Activated T-cell treated with anti-CD3 and anti-CD28 coated beads for 4 hours (primary cell): ENCODE data around the gene ZNF385B.
"Not testable (repeated sequence)": the region's sequence is repeated elsewhere in the genome, so short reads cannot be mapped to it uniquely, and the experiment has no call there.

Source experiments
- DNase-seq: peaks from one replicate; pipeline ENCODE4 v3.0.0-alpha.2; 2020

ZNF385B gene

GRCh38 chr2:179671043-179671981 is 190.1 kb downstream of the ZNF385B start:
- no peak for DNase-seq

DNA sequence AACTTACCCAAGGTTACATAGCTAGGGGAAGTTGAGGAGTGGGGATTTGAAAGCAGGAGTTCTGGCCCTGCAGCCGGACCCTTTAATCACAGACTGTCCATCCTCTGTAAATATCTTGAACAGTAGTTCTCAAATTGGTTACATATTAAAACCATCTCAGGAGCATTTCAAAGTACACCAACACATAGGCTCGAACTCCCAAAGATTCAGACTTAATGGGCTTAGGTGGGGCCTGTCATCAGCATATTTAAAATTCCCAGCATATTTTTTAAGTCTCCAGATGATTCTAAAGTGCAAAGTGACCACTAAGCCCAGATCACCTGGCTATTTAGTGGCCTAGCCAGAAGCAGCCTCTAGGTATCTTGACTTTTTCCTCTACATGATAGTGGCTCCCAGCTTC is 192.2 kb downstream of the ZNF385B start:
- no peak for DNase-seq

DNA sequence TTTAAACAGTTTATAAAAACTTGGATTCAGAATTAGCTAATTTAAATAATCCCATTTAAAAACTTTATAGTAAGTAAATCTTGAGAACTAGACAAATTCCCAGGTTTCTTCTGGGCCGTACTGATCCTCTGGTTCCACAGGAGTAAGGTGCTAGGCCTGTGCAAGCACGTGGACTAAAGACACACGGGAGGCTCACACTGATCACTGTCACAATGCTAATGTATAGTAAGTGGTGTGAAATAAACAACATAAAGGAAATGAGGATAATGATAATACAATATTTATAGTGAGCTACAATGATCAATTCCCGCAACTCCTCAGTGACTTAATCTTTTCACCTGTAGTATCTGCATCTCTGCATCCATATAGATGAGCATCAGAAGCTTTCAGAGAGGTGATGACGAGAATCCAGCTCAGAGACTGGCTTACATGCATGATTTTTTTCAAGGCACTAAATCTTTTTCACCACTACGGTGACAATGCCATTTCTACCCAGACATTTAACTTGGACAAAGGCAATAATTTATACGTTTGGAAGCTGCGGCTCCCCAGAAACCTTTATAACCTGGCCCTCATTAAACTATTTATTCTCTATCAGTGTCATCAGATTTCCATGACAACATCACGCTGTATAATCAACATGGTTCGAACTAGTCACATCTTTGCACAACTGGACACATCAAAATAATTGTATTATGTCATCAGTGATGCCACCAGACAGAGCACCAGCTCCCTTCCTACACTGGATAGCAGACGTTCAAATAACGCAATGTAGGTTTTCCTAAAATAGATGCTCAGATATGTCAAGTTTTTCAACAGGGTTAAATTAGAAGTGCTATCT is 196.2 kb downstream of the ZNF385B start:
- DNase-seq = no peak

GRCh38 chr2:179661986-179662385 is 199.4 kb downstream of the ZNF385B start:
- DNase-seq = no peak

DNA sequence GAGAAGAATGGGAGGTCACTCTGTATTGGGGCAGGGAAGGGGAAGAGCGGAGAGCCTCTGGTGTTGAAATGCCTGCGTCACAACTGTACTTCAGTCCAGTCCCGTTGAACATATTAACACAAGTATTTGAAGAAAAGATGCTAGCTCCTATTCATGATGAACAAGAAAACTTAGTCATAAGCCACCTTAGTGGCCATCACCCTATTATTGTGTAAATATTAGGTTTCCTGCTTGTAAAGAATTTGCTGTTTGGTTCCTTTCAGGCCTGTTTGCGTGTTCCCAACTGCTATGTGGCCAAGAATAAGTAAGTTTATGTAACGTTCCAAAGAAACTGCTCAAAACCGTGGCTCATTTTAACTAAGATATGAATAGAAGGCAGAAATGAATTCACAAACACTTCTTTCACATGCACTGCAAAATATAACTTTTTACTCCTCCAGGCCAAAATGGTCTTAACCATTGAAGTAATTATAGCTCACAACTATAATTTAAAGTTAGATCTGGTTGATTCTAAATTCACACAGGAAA is 204.3 kb downstream of the ZNF385B start:
- no peak for DNase-seq

- no peak for DNase-seq
These were observed 205.8 kb downstream of the ZNF385B start for GRCh38 chr2:179655627-179656026.

GRCh38 chr2:179654806-179655205 is 206.6 kb downstream of the ZNF385B start:
- no peak for DNase-seq

DNA sequence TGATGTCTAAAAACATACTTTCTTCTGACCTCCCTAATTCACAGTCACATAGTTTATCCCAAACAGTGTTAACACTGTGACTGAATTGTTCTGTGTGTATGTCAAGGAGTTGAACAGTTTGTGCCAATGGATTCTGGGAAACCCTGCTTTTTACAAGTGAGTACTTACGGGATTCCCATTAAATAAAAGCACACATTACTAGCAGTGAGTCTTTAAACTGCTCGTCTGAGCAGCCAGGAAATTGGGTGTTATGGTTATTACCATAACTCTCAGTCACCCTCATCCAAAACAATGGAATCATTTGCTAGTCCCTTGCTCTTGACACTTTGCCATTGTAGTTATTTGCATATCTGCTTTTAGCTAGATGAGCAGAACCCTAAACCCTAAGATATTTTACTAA is 209.1 kb downstream of the ZNF385B start:
- no peak for DNase-seq

GRCh38 chr2:179650420-179650819 is 211.0 kb downstream of the ZNF385B start:
- DNase-seq = no peak

GRCh38 chr2:179646862-179647587 is 214.4 kb downstream of the ZNF385B start:
- DNase-seq = no peak

DNA sequence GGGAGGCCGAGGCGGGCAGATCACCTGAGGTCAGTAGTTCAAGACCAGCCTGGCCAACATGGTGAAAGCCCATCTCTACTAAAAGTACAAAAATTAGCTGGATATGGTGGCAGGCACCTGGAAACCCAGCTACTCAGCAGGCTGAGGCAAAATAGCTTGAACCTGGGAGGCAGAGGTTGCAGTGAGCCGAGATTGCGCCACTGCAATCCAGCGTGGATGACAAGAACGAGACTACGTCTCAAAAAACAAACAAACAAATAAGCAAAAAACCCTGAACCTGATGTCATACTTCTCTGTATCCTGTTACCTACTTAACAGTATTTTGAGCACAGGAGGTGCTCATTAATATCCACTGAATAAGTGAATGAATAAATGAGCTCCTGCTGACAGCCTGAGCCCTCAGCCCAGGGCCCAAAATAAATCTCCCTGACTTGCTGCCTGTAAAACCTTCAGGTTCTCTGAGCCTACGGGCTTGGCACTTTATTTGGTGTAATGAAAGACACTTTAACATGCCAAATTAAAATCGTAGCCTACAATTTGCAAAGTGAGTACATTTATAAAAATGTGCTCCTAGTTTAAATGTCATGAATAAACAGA is 215.1 kb downstream of the ZNF385B start:
- no peak for DNase-seq

DNA sequence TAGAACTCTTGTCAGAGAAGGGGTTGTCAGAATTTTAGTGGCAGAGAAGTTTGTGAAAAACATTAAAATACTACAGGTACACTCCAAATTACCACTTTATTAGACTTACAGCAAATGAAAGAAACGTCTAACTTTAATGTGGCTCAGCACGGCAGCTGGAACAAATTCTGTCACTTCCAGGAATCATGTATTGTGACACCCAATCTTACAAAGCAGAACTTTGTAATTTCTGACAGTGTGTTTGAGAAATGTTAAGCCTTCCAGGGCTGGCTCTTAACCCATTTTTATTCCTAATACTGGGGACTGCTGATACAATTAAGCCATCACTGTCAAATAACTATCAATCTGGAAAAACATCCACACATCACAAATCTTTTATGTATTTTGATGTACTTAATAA is 216.4 kb downstream of the ZNF385B start:
- DNase-seq = no peak

DNA sequence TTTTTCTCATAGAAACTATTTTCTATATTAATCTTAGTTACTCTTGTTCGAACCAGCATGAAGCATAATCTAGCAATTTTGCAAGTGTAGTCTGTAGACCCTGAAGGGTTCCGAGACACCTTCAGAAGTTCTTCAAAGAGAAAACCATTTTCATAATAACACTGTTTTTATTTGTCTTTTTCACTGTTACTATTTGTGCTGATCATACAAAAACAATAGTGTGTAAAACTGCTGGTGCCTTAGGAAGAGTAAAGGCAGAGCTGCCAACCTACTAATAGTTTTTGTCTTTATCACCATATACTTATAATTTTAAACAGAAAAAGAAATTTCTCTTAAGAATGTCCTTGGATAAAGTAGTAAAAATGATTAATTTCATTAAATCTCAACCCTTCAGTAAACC is 218.9 kb downstream of the ZNF385B start:
- no peak for DNase-seq

DNA sequence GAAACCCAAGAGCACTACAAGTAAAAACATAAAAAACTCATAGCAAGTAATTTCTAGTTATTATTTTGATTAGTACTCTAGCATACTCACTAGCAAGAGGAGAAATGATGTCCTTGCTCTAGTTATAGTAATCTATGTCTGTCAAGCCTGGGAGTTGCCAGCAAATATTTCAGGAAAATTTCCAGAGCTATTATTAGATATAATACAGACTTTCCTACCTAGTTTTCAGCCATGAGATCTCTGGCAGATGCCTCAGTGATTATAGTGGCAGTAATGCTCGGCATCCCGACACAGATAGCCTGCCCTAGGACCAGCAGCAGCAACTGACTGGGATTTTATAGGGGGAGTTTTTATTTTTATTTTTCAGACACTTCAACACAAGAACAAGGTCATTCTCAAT is 224.4 kb downstream of the ZNF385B start:
- DNase-seq = no peak

DNA sequence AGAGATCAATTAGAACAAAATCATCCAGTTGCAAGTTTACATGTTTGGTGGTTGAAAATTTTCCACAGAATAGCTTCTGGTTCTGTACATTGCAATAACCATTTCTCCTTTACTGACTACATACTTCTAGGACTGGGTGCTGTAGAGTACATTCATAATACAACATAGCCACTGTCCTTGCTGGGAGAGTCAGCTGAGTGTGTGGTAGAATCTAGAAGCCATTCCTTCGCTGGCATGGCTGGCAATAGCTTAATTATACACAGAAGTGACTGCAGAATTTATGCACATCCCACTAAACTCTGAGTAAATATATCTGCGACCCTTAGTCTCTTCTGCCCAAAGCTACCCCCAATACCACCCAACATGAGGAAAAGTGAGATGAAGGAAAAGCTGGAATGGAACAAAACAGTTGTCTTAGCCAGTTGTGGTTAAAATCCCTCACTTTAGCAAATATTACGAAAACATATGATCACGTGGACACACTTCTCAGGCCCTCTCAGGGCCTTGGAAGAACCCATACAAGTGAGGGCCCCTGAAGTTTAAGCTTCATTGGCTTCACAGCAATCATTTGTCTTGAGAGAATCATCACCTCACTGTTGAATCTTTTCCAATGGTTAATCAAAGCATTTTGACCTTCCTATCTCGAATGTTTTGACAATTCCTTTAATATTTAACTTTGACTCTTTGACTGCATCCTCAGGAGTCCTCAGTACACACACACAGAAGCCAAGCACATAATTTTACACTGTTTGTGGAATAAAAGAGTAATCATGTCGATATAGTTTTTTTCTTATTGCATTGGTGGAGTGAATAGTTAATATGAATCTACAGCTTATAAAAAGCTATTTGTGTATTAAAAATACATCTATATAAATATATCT is 225.1 kb downstream of the ZNF385B start:
- DNase-seq = no peak

DNA sequence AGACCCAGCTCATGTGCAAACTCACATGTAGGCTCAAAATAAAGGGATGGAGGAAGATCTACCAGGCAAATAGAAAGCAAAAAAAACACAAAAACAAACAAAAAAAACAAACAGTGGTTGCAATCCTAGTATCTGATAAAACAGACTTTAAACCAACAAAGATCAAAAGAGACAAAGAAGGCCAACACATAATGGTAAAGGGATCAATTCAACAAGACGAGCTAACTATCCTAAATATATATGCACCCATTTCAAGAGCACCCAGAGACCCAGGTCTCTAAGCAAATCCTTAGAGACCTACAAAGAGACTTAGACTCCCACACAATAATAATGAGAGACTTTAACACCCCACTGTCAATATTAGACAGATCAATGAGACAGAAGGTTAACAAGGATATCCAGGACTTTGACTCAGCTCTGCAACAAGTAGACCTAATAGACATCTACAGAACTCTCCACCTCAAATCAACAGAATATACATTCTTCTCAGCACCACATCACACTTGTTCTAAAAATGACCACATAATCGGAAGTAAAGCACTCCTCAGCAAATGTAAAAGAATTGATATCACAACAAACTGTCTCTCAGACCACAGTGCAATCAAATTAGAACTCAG is 229.5 kb downstream of the ZNF385B start:
- not testable (repeated sequence) for DNase-seq

DNA sequence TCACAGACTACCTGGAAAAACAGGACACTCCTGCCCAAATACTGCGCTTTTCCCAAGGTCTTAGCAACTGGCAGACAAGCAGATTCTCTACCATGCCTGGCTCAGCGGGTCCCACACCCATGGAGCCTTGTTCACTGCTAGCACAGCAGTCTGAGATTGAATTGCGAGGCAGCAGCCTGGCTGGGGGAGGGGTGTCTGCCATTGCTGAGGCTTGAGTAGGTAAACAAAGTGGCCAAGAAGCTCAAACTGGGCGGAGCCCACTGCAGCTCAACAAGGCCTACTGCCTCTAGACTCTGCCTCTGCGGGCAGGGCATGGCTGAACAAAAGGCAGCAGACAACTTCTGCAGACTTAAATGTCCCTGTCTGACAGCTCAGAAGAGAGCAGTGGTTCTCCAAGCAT is 231.6 kb downstream of the ZNF385B start:
- DNase-seq = not testable (repeated sequence)

- DNase-seq = no peak
These were observed 235.2 kb downstream of the ZNF385B start for GRCh38 chr2:179626261-179626660.

DNA sequence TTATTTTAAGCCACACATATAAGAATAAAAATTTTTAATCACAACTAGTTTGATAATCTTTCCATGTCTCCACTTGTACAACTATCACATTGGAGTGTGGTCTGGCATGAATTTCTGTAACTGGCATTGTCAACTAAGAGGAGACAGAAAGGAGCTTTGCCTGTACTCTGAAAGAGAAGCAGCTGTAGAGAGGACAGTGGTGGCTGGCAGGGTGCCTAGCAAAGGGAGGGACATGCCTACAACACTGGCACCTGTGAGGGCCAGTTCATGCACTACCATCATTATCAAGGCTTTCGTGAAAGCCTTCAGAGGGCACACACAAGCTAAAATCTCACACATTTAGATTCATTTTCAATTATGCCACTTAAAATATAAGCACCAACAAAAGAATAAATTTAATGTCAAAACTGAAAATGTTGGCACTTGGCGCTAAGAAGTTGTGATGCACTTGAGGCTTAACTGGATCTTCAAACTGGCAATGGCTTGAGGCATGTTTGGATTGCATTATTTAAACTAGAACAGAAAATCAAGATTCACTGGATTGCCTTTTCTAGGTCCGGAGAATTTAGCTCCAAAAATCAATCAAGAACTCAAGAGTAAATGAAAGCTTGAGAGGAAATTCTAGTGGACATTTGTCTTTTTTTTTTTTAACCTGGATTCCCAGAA is 238.6 kb downstream of the ZNF385B start:
- no peak for DNase-seq

- no peak for DNase-seq
These were observed 239.3 kb downstream of the ZNF385B start for GRCh38 chr2:179622112-179622511.
